SIG-M5 (cell line): Measurements from ENCODE around the gene ZNF431.
"Not testable (repeated sequence)": the region's sequence is repeated elsewhere in the genome, so short reads cannot be mapped to it uniquely, and the experiment has no call there.

Experiments
- DNase-seq: peaks from one replicate; lab custom pipeline; 2025; lab: John Stamatoyannopoulos, UW

Gene ZNF431

DNA sequence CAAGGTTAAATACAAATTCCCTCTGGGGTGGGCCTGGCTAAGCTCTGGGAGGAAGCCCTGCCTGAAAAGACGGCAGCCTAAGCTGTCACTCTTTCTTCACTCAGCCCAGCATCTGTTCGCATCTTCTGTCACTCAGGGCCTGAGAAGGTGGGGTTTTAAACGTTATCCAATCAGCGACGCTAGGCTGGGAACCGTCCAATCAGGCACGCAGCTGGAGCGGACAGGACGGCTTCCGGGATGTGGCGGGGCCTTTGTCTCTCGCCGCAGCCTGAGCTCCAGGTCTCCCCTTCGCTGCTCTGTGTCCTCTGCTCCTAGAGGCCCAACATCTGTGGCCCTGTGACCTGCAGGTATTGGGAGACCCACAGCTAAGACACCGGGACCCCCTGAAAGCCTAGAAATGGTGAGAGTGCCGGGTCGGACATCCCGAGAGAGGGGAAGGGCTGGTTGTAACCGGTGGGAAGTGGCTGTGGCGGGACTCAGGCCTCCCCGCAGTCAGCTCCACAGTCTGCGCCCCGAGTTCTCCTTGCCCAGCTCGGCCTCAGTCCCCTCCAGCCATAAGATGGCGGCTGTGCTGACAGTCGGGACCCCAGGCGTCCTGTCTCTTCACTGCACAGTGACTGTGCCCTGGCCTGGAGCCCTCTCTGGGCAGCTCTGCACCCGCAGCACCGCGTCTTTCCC lies at the start of gene ZNF431:
ZNF431 (plus strand) TSS at position 254 of the 678 bp plus-strand sequence; CDS start at position 398, 144 bp downstream.
- peak; percentile 80 for DNase-seq

DNA sequence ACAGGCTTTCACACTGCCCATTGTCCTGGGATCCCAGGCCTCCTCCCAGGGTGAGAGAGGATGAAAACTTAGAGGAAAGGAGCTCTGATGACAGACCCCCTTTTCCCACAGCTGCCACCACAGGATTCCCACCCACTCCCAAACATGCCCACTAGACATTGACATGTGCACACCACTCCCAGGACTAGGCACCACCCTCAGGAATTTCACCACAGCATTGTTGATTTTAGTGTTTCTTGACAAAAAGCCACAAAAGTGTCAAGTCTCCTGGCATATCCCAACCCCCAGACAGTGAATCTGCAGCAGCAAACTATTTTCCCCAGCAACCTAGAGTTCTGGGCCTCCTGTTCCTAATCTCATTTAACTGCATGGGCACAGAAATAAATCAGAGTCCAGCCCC lies 49.7 kb upstream of the ZNF431 start:
- DNase-seq: no peak

DNA sequence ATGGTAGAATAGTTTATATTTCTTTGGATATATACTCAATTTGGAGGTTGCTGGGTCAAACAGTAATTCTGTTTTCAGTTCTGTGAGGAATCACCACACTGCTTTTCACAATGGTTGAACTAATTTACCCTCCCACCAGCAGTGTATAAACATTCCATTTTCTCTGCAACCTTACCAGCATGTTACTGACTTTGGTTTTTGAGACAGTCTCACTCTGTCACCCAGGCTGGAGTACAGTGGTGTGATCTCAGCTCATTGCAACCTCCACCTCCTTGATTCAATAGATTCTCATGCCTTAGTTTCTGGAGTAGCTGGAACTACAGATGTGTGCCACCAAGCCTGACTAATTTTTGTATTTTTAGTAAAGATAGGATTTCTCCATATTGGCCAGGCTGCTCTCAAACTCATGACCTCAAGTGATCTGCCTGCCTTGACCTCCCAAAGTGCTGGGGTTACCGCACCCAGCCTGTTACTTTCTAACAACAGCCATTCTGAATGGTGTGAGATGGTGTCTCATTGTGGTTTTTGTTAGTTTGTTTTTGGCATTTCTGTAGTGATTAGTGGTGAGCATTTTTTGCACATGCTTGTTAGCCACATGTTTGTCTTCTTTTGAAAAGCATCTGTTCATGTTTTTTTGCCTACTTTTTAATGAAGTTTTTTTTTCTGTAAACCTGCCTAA lies 47.4 kb upstream of the ZNF431 start:
- DNase-seq: no peak

DNA sequence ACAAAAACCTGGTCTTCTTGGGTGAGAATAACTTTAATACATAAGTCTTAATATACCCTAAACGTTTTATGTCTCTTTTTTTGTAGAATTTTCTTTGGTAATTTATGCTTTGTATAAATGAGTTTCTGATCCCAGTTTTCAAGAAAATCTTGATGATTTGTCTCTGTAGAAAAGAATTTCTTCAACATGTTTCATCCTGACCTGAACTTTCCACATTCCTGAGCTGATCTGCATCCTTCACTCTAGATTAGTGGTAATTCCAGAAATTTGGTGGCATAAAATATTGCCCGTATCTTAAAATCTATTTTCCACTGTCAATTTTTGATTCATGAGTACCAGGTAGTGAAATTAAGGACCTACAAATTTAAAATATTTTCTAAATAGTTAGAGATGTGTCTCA lies 43.5 kb upstream of the ZNF431 start:
- no peak for DNase-seq

DNA sequence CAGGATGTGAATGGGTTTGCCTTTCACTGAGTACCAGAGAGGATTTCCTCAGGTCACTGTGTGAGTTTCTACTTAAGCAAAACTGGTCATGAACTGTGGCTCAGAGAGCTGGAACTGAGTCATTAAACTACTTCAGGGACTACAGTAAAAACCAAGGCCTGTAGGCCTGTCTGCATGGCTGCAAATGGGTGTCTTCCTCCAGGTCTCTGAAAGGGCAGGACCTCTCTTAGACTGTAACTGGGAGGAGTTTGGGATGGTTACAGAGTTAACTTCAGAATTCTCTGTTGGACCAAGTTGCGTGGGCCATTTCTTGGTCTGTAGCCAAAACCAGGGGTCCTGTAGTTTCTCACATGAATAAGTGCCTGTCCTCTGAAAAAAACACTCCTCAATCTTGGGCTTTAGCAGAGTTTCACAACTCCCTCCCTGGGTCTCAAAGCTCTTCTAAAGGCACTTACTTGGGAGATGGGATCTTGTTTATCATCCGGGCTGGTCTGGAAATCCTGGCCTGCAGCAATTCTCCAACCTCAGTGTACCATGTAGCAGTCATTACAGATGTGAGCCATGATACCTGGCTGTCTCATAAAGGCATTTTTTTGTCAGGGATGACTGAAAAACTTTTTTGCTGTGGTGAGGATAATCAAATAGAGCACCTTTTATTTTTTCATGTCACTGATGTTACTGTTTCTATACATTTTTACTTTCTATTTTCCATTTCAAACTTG lies 40.2 kb upstream of the ZNF431 start:
- no peak for DNase-seq

DNA sequence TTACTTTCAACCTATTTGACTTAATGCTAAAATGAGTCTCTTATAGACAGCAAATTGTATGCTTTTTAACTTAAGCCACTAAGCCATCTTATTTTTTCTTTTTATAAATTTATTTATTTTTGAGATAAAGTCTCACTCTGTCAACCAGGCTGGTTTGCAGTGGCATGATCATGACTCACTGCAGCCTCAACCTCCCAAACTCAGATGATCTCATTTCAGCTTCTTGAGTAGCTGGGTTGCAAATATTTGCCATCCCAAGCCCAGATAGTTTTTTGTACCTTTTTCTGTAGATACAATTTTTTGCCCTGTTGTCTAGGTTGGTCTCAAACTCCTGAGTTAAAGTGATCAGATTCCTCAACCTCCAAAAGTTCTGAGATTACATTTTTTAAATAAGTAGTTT lies 32.7 kb upstream of the ZNF431 start:
- no peak for DNase-seq

DNA sequence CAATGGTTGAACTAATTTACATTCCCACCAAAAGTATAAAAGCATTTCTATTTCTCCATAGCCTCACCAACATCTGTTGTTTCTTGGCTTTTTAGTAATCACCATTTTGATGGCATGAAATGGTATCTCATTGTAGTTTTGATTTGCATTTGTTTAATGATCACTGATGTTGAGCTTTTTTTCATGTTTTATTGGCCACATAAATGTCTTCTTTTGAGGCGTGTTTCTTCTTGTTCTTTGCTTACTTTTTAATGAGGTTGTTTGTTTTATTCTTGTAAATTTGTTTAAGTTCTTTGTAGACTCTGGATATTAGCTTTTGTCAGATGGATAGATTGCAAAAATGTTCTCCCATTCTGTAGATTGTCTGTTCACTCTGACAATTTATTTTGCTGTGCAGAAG lies 31.7 kb upstream of the ZNF431 start:
- no peak for DNase-seq

DNA sequence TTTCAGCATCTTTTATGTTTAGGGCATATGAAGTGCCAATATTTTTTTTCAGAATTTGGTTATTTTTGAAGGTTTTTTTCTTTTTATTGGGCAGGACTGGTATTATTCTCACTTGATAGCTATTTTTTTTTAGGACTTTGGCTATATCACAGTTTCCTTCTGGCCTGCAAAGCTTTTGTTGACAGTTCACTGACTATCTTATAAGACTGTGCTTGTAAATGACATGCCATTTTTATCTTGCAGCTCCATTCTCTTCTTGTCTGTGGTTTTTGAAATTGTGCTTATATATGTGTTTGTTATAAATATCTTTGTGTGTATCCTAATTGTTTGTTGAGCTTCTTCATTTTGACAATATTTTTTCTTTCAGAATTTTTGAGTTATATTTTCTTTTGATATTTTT lies 26.4 kb upstream of the ZNF431 start:
- no peak for DNase-seq

DNA sequence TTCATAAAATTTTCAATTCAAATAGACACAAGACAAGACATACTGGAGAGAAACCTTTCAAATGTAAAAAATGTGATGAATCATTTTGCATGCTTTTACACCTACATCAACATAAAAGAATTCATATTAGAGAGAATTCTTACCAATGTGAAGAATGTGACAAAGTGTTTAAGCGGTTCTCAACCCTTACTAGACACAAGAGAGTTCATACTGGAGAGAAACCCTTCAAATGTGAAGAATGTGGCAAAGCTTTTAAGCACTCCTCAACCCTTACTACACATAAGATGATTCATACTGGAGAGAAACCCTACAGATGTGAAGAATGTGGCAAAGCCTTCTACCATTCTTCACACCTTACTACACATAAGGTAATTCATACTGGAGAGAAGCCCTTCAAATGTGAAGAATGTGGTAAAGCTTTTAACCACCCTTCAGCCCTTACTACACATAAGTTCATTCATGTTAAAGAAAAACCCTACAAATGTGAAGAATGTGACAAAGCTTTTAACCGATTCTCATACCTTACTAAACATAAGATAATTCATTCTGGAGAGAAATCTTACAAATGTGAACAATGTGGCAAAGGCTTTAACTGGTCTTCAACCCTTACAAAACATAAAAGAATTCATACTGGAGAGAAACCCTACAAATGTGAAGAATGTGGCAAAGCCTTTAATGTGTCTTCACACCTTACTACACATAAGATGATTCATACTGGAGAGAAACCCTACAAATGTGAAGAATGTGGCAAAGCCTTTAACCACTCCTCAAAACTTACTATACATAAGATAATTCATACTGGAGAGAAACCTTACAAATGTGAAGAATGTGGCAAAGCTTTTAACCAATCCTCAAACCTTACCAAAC lies 24.6 kb upstream of the ZNF431 start:
- DNase-seq: no peak

DNA sequence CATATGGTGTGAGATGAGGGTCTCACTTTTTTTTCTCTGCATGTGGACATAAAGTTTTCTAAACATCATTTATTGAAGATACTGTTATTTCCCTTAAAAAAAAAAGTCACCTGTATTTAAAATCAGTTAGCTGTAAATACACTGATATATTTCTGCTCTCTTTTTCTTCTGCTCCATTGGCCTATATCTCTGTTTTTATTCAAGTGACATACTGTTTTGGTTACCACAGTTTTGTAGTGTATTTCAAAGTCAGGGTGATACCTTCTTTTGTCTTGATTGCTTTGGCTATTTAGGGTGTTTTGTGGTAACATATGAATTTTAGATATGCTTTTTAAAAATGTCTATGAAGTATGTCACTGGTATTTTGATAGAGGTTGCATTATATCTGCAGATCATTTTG lies 15.8 kb upstream of the ZNF431 start:
- no peak for DNase-seq

DNA sequence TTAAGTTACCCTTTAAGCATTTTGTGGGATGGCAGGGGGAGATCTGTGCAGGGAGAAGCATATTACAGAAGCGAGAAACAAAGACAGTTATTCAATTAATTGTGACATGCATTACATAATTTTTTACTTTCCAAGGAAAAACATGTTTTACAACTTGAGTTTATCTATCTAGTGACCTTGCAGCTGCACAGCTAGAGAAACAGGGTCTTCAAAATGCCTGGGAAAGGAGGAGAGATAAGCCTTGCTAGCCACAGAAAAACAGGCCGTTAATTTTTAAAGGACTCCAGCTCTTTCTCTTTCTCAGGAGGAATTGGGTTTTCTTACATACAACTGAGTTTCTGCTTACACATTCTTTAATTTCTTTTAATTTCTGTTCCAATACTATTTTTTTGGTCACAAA lies 14.8 kb upstream of the ZNF431 start:
- DNase-seq: no peak

DNA sequence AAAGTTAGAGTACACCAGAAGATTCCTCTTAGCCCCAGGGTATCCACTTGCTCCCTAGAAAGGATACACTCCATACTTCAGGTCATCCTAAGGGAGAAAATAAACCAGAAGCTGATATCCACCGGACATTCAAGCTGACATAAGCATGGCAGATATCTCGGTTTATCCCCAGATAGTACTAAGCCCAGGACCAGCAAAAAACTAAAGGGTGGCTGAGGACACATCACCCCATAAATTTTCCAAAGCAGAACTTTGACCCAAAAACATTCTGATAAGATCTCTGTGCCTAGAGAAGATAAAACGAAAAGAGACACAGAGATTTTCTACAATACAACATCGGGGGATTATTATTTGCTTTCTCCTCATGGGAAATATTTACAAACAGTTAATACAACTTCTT lies 13.9 kb upstream of the ZNF431 start:
- DNase-seq: no peak

DNA sequence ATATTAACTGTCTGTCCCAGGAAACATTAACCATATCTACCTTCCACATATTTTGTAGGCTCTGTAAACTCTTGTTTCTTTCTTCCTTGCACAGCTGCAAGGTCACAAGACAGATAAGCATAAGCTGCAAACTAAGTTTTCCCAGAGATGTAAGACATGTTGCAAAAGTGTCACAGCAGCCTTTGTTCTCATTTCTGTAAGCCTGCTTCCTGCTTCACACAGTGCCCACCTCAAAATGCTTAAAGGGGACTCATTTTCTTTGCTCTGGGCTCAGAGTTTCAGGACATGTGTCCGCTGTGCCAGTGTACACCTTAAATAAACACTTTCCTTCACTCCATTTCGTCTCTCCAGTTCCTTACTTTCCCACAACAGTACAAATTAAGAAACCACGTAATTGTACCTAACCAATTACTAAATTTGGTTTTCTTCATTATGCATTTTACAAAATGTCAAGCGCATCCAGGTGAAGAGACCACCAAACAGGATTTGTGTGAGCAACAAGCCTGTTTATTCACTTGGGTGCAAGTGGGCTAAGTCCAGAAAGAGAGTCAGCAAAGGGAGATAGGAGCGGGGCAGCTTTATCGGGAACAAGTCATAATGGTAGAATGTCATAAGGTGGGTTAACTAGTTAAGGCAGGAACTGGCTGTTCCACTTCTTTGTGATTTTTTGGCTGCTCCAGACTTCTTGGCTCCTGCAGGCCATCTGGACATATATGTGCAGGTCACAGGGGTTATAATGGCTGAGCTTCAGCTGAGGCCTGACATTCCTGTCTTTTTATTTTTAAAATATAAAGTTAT lies 12.7 kb upstream of the ZNF431 start:
- no peak for DNase-seq

DNA sequence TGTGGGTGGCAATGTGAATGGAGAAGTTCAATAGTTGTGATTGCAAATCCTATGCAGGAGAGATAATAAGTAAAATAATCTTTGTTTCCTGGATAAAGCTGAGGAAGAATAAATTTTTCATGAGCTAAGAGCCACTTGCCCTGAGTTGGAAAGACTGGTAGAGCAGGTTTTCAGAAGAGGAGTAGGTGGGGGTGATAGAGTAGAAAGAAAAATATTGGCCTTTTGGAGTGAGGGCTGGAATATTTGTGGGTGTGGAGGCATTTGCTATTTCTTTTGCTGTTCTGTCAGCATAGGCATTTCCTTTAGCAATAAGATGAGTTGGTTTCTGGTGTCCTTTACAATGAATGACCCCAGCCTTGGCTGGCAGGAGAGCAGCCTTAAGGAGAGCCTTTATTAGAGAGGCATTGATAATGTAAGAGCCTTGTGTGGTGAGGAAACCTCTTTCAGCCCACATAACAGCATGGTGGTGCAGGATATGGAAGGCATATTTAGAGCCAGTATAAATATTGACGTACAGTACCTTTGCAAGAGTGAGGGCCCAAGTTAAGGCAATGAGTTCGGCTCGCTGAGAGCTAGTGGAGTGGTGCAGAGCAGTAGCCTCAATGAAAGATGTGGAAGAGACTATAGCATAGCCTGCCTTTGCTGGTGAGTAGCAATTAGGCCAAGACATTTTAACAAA lies 11.6 kb upstream of the ZNF431 start:
- no peak for DNase-seq

DNA sequence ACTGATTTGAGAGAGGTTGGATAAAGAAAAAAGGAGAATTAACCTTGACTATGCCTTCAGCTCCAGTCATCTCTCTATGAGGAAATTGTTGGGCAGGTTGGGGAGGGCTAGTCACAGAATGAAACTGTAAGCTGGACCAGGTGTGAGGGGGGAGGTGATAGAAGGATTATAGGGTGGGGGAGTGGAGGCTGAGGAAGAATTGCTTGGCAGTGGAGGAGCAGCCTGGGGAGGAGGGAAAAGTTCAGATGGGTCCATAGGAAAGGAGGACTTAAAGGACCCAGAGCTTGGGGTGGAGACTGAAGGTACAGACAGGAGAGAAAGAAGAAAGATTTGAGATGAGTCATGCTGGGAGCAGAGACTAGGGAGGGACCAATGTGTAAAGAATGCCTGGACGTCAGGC lies 8.2 kb upstream of the ZNF431 start:
- no peak for DNase-seq

DNA sequence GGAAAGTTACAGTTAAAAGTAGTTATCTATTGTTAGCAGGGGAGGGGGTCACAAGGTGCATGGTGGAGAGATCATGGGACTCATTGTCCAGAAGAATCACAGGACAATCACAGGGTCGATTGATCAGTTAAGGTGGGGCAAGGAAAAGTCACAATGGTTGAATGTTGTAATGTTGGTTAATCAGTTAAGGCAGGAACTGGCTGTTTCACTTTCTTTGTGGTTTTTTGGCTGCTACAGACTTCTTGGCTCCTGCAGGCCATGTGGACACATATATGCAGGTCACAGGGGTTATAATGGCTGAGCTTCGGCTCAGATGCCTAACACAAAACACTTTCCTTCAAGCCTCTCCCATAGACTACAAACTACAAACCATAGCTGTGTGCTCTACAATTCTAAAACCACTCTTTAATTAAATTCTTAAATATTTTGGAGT lies 6.9 kb upstream of the ZNF431 start:
- DNase-seq: no peak

DNA sequence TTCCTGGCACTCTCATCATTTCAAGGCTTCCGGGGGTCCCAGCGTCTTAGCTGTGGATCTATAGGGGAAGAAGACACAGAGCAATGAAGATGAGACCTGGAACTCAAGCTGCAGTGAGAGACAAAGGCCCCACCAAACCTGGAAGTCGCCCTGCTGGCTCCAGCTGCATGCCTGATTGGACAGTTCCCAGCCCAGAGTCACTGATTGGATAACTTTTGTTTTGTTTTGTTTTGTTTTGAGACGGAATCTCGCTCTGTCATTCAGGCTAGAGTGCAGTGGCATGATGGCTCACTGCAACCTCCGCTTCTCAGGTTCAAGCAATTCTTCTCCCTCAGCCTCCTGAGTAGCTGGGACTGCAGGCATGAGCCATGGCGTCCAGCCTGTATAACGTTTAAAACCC lies 6.4 kb upstream of the ZNF431 start:
- no peak for DNase-seq

DNA sequence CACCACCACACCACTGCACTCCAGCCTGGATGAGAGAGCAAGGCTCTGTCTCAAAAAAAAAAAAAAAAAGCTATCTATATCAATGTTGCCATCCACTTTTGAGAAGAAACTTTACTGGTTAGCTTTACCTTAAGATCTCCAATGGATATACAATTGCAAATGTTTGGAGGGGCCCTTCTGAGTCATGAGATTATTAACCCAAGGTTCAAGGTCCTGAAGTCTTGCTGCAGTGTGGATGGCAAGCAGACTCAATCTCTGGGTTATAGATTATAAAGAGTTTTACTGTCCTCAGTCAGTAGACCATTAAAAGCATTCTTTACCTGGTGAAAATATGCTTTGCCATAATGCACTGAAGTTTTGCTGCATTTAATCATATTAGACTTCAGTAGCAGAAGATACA lies 3.7 kb upstream of the ZNF431 start:
- DNase-seq: no peak

DNA sequence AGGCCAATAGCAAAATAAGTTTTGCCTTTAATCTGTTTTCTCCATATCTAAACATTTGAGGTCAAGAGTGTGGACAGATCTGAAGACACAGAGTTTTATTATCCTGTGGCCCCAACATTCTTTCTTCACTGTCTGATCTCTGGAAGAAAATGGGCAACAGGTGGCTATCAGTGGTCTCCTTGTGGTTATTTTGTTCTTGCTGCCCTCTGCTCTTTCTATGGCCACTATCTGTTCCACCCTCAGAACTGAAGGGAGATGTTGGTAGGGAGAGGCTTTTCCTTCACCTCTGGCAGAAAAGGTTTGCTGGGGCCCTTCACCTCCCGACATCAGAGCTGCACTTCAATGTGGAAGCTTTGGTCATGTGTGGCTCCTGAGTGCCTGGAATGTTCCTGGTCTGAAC lies 834 bp upstream of the ZNF431 start:
- not testable (repeated sequence) for DNase-seq

DNA sequence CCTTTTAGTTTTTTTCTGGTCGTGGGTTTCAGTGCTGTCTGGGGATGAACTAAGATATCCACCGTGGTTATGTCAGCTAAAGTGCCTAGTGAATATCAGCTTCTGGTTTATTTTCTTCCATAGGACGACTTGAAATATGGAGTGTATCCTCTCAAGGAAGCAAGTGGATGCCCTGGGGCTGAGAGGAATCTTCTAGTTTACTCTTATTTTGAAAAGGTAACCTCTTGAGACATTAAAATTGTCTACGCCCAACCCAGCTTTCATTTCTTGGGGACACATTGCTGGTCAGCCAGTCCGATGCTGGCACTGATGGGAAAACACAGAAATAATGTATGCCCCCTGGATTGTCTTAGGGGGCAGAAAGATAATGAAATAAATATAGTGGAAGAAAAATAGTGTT lies 1.6 kb downstream of the ZNF431 start:
- DNase-seq: no peak

DNA sequence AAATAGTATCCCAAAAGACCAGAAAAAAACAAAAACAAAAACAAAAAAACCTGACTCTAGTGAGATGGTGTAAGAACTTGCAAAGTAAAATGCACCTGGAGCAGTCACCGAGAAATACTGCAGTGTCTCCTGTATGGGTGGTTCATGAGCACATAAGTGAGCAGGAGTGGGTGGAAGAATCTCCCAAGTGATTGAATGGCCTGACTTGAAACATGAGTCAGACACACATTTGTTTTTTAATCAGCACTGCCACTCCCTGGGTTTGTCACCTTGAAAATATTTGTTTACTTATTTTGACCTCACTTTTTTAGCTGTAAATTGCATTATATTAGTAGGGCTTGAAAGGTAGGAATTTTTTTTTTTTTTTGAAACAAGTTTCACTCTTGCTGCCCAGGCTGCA lies 2.0 kb downstream of the ZNF431 start:
- no peak for DNase-seq
